Heart right ventricle (tissue), 16 donors: ENCODE data around the gene INSYN2A. TPM values are rescaled to one million over a fixed set of nuclear protein-coding genes. Genes with fewer than 3 reads are reported as not detected.
A peak's percentile ranks its signal among the peaks of the same experiment; 100 is the strongest.

Source experiments
- ATAC-seq, 8 donors: fragments of 200-7000 bp; cut with Tn5 transposase; one replicate each; pipeline ENCODE4 v1.9.1; 2020; ENCODE audit warnings: mild to moderate bottlenecking in 8 of 8, moderate library complexity in 8 of 8, moderate number of reproducible peaks in 1 of 8
- DNase-seq, 2 donors: peaks; one replicate each; pipeline ENCODE4 v3.0.0-alpha.2; 2020
- H3K27ac ChIP-seq, 10 donors: fragments of 200-600 bp; sonication (generic) in 2 of 10; one replicate each; pipeline versions ENCODE4 v1.5.0 to v1.8.0; 2020 to 2022; ENCODE audit warnings: mild to moderate bottlenecking in 3 of 10
- H3K27me3 ChIP-seq, 7 donors: fragments of 200-600 bp; one replicate each; pipeline ENCODE4 v1.8.0; 2021 to 2022; ENCODE audit warnings: mild to moderate bottlenecking in 2 of 7
- H3K36me3 ChIP-seq, 9 donors: fragments of 200-600 bp; sonication (generic) in 1 of 9; one replicate each; pipeline versions ENCODE4 v1.5.0 to v1.8.0; 2020 to 2022; ENCODE audit warnings: mild to moderate bottlenecking in 2 of 9
- H3K4me1 ChIP-seq, 9 donors: fragments of 200-600 bp; sonication (generic) in 1 of 9; one replicate each; pipeline versions ENCODE4 v1.5.0 to v1.8.0; 2020 to 2022; ENCODE audit warnings: mild to moderate bottlenecking in 4 of 9
- H3K4me3 ChIP-seq, 10 donors: fragments of 200-600 bp; sonication (generic) in 2 of 10; one replicate each; pipeline versions ENCODE4 v1.5.0 to v1.8.0; 2020 to 2022; ENCODE audit warnings: mild to moderate bottlenecking in 7 of 10, moderate library complexity in 2 of 10
- H3K9me3 ChIP-seq, 11 donors: fragments of 200-600 bp in 10 of 11; sonication (generic) in 2 of 11; one replicate each; pipeline versions ENCODE4 v1.5.0 to v1.8.0; 2013 to 2022; ENCODE audit warnings: mild to moderate bottlenecking in 2 of 11, control low read depth in 1 of 11, moderate library complexity in 1 of 11
- WGBS, 2 donors: extraction: QIAGEN DNeasy Blood & Tissue Kit; methylation state at CpG; one replicate each; pipeline ENCODE4 v1.1.7; 2013; ENCODE audit warnings: inconsistent platforms in 1 of 2; 5-methylcytosine and 5-hydroxymethylcytosine counted together
- intact Hi-C, 10 donors: fragments of 100-400 bp; cut with DNase I; formaldehyde crosslinking; loops; one replicate each; pipeline versions ENCODE4 v1.11.1 to v1.14.2; 2022
- long read RNA-seq, 3 donors: library from polyadenylated mRNA; unstranded; transcript quantifications; one replicate each; pipeline ENCODE4 v2.0.0, GENCODE V29; 2020 to 2021
- polyA plus RNA-seq, 2 donors: library from polyadenylated mRNA; stranded (reverse); fragments of 200-250 nt; gene quantifications; one replicate each; pipeline ENCODE4 v1.2.3, GENCODE V29; 2013
- total RNA-seq, 10 donors: library from RNA; stranded (reverse); fragmentation: NEBNext Ultra II Directional in 3 of 10; extraction: Animal tissue kit (Norgen Biotek cat#: 25700) in 3 of 10; gene quantifications; one replicate each; pipeline versions ENCODE4 v1.2.1 to v1.2.4, GENCODE V29; 2021 to 2023
- TF ChIP-seq, protein P1 (sequence below), 9 donors: fragments of 200-600 bp; sonication (generic) in 2 of 9; IDR thresholded peaks; one replicate each; pipeline versions ENCODE4 v1.5.0 to v1.8.0; 2021 to 2022; ENCODE audit warnings: antibody characterized with exemption in 9 of 9, mild to moderate bottlenecking in 5 of 9, moderate library complexity in 1 of 9
- donor health status: Arrhythmogenic right ventricular cardiomyopathy.
- donor health status: ischemic (EF 13 %, LVEDD 7.1; RV severe dilation, severe dysfunction).
- donor health status: healthy with polysubstance abuse.
- donor health status: DM: no; HTN: yes; CAD: no.
- donor health status: DM: no; HTN: no; CAD: no.
- donor health status: ischemic (EF 25% LVEDD 6.9; RV normal size, moderate dysfunction).
- donor health status: ischemic (EF 25% LVEDD 5.7; RV mildly dilated, moderate dysfunction).
- donor health status: healthy.
- donor health status: DM: yes; HTN: yes; CAD: no.
- donor health status: Ischemic cardiomyopathy.
- donor health status: ischemic (EF 35%, LVEDD 5.7; RV mildly dilated, moderate dysfunction).
- donor health status: nonischemic (EF 11% LVEDD 7.7; RV severe dilation, severe dysfunction).
- donor health status: DM: yes; HTN: yes; CAD: no.
- donor health status: PGD.
- donor health status: ischemic (EF 29% LVEDD 5.4; RV normal size, mild dysfunction).
- donor health status: nonischemic (EF 23%, LVEDD 6.1; RV moderate dilation, normal function).

The INSYN2A gene, protein sequence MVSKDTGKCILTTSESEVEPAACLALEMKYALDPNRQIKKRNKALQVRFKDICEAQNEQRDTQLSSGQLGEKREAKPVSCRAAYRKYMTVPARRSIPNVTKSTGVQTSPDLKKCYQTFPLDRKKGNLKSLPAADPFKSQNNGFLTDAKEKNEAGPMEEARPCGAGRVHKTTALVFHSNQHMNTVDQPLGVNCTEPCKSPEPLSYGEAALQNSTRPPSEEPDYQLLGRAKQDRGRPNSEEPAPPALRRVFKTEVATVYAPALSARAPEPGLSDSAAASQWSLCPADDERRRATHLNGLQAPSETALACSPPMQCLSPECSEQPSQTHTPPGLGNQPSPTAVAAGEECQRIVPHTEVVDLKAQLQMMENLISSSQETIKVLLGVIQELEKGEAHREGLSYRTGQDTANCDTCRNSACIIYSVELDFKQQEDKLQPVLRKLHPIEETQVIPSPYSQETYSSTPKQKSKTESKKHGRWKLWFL
- total RNA-seq, result under 1 TPM in 5 of 10 donors, not detected in 5; 0.09 to 0.19 (median 0.15) TPM
- polyA plus RNA-seq, result under 1 TPM in 1 of 2 donors, not detected in 1; 0.01 TPM
- long read RNA-seq, donor 1, partial matches to known transcripts, result 0 of 1 reads
- long read RNA-seq, donor 1, other reads (novel, unspliced or antisense), result 1 of 1 reads
- long read RNA-seq, donor 2, partial matches to known transcripts, result 0 of 3 reads
- long read RNA-seq, donor 2, other reads (novel, unspliced or antisense), result 3 of 3 reads
- long read RNA-seq, donor 3, partial matches to known transcripts, result 0 of 3 reads
- long read RNA-seq, donor 3, other reads (novel, unspliced or antisense), result 3 of 3 reads

DNA sequence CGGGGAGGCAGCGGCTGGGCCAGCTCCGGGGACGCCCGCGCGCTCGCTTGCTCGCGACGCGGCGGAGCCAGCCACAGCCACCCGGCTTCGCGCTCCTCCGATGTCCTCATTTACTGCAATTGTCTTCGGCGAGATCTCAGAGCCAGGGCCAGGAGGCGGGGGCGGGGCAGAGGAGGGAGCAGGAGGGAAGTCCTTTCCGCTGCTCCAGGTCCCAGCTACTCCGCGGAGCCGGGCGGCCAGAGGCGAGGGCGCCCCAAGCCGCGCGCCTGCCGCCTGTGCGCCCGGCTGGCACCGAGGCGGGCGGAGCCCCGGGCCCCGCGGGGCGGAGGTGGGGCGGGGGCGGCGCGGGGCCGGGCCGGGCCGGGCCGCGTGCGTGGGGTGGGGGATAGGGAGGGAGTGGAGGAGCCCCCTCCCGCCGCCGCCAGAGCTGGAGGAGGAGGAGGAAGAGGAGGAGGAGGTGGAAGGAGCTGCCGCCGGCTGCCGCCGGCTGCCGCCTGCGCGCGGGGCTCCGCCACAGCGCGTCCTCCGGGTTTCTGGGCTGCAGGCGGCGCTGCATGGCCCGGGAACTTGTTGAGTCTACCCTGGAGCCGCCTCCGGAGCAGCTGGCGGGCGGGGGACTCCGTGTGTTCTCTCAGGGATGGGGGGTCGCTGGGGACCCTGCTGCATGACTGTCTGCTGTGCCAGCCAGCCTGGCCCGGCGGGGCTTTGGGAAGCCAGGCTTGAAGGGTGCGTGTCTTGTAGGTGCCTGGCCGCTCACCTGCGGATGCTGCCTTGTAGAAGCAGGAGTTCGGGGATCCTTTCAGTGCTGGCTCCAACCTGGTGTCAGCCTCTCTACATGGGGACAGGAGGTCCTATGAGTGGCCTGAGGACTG lies at the start of gene INSYN2A:
Gene INSYN2A, minus strand, starts transcription at position 310 of the 872 bp plus-strand sequence. CDS start 20,196 bp downstream, outside the sequence.
- intact Hi-C loops, result no loop called here
- Histone ChIP-seq H3K4me1 (peaks cover 5 to 26% (median 19%) of the 10 kb centered on the region in 9 donors), H3K4me3 (peak within 1 kb of the TSS; percentile 24 to 65 (median 51)), H3K27ac (no peak within 1 kb of the TSS), H3K36me3 (peaks cover 0 to 9% (median 0%) of the 10 kb centered on the region in 9 donors), H3K9me3 (no peaks in the 10 kb centered on the region), H3K27me3 (peaks cover 0 to 35% (median 0%) of the 10 kb centered on the region in 7 donors)
- 5% methylated on average over 60 to 81 of the region's 81 CpGs for WGBS, 2 donors
- TF ChIP-seq, protein P1, sequence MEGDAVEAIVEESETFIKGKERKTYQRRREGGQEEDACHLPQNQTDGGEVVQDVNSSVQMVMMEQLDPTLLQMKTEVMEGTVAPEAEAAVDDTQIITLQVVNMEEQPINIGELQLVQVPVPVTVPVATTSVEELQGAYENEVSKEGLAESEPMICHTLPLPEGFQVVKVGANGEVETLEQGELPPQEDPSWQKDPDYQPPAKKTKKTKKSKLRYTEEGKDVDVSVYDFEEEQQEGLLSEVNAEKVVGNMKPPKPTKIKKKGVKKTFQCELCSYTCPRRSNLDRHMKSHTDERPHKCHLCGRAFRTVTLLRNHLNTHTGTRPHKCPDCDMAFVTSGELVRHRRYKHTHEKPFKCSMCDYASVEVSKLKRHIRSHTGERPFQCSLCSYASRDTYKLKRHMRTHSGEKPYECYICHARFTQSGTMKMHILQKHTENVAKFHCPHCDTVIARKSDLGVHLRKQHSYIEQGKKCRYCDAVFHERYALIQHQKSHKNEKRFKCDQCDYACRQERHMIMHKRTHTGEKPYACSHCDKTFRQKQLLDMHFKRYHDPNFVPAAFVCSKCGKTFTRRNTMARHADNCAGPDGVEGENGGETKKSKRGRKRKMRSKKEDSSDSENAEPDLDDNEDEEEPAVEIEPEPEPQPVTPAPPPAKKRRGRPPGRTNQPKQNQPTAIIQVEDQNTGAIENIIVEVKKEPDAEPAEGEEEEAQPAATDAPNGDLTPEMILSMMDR (IDR thresholded peaks at IDR 0.05), result peak in 4 of 9 donors; percentile 18 to 42 (median 36)
- ATAC-seq (peak in 7 of 8 donors; percentile 38 to 65 (median 48)), DNase-seq (peak; percentile 36 to 48)

DNA sequence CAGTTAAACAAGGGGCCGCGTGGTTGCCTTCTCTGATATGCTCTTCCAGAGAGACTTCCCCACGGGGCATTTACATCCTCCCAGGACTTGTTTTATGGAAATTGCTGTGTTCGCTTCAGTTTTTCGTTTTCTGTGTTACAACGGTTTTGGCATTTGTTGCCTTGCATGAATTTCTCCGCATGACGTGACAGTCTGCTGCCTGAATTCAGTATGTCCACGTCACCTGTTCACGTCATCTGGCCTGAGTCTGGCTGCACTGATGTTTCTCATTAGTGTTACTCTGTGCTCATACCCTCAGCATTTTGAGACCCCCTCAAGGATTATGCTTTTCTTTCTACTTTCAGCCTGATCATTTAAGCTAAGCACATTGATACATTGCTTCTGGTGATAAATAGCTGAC lies 49.1 kb upstream of the INSYN2A start:
- intact Hi-C loops, result no loop called here
- Histone ChIP-seq H3K4me3 (no peak overlapping the region), H3K4me1 (peaks cover 0 to 3% (median 0%) of the 10 kb centered on the region in 9 donors), H3K36me3 (peaks cover 0 to 33% (median 15%) of the 10 kb centered on the region in 9 donors), H3K27me3 (no peaks in the 10 kb centered on the region), H3K27ac (no peak overlapping the region), H3K9me3 (no peaks in the 10 kb centered on the region)
- DNase-seq, result no peak
- TF ChIP-seq, protein P1 (IDR thresholded peaks at IDR 0.05), result no peak
- WGBS, 2 donors, result 92 to 94% methylated on average over 10 of the region's 10 CpGs
- no peak for ATAC-seq

DNA sequence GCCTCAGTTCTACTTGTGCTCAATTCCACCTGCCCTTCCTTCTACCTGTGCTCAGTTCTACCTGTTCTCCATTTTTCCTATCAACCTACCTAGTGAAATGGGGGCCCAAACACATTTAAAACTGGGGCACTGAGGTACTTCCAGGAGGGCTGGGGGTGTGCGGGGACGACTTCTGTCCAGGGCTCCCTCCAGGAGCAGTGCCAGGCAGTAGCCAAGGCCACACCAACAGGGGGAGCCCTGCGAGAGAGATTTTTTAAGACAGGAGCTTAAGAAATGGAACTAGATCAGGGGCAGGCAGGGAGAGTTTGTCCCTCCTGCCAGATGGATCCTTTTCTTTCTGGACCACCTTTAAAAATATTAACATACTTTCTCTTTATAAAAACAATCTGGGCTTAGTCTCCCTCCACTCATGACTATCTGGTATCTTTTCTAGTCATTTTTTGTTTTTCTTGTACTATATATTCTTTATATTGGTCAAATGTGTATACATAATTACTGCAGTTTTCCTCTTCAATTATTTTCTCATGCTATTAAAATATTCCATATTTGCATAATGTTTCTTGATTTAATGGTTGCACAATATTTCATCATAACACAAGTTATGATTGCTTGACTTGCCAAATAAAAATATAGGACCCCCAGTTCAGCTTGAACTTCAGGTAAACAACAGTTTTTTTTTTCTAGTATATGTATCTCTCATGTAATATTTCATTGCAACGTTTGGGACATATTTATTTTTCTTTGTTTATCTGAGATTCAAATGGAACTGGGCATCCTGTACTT lies 47.3 kb upstream of the INSYN2A start:
- Histone ChIP-seq H3K4me3 (no peak overlapping the region), H3K9me3 (no peaks in the 10 kb centered on the region), H3K36me3 (peaks cover 0 to 18% (median 6%) of the 10 kb centered on the region in 9 donors), H3K27ac (no peak overlapping the region), H3K4me1 (peaks cover 0 to 3% (median 0%) of the 10 kb centered on the region in 9 donors), H3K27me3 (no peaks in the 10 kb centered on the region)
- DNase-seq (peak in 1 of 2 donors; percentile 21), ATAC-seq (peak in 1 of 8 donors; percentile 38)
- 57 to 63% methylated on average over 4 of the region's 4 CpGs for WGBS, 2 donors
- intact Hi-C loops, result no loop called here
- TF ChIP-seq, protein P1 (IDR thresholded peaks at IDR 0.05), result peak in 7 of 9 donors; percentile 31 to 57 (median 45)
